Effector CD8-positive, alpha-beta T cell (primary cell): ENCODE data around the gene PSMD2.
A peak's percentile ranks its signal among the peaks of the same experiment; 100 is the strongest.
"Not testable (repeated sequence)": the region's sequence is repeated elsewhere in the genome, so short reads cannot be mapped to it uniquely, and the experiment has no call there.

Experiments used
- DNase-seq: peaks from one replicate; lab custom pipeline; 2025; lab: John Stamatoyannopoulos, UW
- total RNA-seq, 4 experiments: gene quantifications; one replicate each; lab custom pipeline; 2026; lab: John Stamatoyannopoulos, UW

Gene PSMD2
- total RNA-seq, result 177 to 252 (median 196) reads per million in 4 experiments

DNA sequence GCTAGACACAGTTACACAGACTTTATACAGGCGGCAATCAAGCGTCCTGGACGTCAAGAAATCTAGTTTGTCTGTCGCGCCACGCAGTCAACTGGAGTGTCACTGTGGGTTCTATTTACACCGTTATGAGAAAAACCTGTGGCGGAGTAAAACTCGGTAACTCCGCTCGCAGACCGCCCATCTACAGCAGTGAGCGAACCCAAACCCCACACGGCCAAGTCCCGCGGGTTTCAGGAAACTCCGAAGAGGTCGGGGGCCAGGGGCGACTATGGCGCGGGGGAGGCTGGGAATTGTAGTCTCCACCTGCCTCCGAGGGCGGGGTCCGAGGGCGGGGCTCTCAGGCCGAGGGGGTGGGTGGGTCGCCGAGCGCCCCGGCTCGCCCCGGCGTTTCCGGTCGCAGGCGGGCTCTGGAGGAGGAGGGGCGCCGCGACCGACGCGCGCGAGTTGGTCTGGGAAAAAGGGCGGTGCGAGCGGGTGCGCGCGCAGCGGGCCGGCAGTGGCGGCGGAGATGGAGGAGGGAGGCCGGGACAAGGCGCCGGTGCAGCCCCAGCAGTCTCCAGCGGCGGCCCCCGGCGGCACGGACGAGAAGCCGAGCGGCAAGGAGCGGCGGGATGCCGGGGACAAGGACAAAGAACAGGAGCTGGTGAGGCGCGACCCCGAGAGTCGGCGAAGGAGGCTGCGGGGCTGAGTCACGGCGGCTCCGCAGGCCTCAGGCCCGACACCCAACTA lies at the start of gene PSMD2:
TSS of gene PSMD2 (plus strand) at position 483 of the 729 bp plus-strand sequence. CDS start at position 509, 26 bp downstream.
- DNase-seq, result peak; percentile 97

GRCh38 chr3:184249412-184250166 lies 49.5 kb upstream of the PSMD2 start, which contains the start of gene EEF1AKMT4:
Gene EEF1AKMT4 (plus strand): TSS chr3:184249672. CDS start chr3:184249695, 23 bp downstream.
- DNase-seq, result peak; percentile 88

GRCh38 chr3:184250167-184250828 lies 48.7 kb upstream of the PSMD2 start:
- peak; percentile 83 for DNase-seq

DNA sequence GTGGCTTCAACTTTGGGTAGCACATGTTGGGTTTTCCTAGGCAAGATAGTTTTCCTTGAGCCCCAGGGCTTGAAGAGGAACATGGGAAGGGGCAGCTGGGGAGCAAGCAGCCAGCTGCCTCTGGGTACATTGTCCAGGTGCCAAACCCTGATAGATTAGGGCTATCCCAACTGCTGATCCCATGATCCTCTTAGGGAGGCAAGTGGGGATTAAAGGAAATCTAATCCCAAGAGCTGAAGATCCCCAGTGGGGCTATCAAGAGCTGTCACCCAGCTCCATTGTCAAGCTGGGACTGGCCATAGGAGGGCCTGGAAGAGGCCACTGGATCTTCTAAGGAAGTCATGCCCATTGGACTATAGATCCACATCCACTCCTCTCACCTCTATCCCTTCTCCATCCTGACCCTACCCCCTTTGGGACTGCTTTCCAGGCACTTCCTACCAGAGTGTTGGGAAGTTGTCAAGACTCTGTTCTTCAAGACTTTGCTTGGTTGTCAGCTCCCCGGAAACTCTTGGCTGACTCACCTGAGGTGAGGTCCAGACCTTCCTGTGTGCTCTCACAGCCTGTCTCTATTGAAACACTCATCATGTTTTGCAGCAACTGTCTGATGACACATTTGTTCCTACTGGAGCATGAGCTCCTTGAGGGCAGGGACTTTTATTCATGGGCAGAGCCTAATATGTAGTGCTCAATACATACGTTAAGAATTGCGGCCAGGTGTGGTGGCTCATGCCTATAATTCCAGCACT lies 43.6 kb upstream of the PSMD2 start:
- DNase-seq, result no peak

- no peak for DNase-seq
Measured at GRCh38 chr3:184257083-184257915, 41.7 kb upstream of the PSMD2 start.

DNA sequence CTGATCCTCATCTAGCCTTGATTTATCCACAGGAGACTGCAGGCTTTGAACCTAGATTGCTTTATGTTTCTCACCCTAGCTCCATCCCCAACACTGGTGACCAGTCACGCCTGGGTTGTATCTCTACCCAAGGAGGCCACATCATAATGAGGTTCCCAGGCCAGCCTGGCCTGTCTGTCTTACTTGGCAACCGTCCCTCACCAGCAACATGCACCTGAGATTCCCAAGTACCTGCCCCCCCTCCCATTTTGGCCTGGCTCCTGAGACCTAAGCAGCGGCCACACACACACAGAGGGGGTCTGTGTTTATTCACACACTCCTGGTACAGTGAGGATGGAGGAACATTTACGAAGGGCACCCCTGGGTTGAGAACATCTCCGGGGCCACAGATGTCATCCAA lies 40.1 kb upstream of the PSMD2 start:
- DNase-seq, result no peak

DNA sequence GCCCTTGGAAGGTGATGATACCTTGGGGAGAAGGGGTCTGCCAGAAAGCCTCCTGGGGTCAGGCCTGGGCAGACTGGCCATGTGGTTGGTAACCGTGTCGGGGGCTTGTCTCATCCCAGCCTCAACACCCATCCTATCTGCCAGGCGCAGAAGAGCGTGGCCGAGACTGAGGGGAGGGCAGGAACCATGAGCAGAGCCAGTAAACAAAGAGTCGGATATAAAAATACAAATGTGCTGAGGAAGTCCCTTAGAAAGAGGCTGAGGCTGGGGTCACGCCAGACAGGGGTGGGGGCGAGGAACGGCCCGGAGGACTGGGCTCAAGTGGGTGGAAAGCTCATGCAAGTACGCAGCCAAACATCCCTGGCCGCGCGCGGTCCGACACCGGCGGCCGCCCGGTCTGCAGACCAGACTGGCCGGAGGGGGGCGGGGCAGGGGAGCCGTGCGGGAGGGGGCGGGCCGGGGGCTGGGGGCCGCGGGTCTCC lies 39.6 kb upstream of the PSMD2 start:
- DNase-seq, result no peak

GRCh38 chr3:184259878-184260723 lies 38.9 kb upstream of the PSMD2 start:
- DNase-seq, result no peak

DNA sequence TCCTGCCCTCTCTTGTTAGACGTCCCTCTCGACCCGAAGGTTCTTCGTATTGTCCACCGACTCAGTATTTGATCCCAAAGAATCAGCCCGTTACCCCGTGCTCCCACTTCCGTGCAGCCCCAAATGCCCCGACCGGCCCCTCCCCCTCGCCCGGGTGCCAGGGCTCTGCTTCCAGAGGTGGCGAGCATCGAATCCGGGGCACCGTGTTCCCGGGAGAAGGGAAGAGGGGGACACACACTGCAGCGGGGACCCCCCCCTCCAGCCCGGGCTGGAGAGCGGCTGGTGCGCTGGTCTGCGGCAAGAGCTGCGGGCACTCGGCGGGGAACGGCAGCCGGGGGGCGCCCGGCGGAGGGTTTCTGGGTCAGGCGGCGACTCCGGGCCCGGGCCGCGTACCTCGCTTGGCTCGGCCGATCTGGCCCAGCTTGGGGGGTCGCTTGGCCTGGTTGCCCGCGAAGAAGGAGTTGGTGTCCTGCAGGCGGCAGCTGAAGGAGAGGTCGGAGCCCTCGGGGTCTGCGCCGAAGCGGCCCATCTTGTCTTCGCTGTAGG lies 38.2 kb upstream of the PSMD2 start:
- DNase-seq, result no peak

GRCh38 chr3:184261270-184261853 lies 37.7 kb upstream of the PSMD2 start, which contains the start of gene CAMK2N2:
Gene CAMK2N2 (minus strand): TSS chr3:184261553. CDS start chr3:184261285, 268 bp downstream.
- DNase-seq, result peak; percentile 12

- no peak for DNase-seq
Measured at GRCh38 chr3:184261854-184262763, 36.9 kb upstream of the PSMD2 start.

- DNase-seq, result no peak
Measured at GRCh38 chr3:184262764-184263179, 36.3 kb upstream of the PSMD2 start.

DNA sequence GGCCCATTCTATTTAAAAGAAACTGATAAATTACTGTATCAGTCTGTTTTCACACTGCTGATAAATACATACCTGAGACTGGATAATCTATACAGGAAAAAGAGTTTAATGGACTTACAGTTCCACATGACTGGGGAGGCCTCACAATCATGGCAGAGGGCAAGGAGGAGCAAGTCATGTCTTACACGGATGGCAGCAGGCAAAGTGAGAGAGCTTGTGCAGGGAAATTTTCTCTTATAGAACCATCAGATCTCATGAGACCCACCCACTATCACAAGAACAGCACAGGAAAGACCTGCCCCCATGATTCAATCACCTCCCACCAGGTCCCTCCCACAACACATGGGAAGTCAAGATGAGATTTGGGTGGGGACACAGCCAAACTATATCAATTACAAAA lies 31.8 kb upstream of the PSMD2 start:
- DNase-seq, result not testable (repeated sequence)

- no peak for DNase-seq
Measured at GRCh38 chr3:184272269-184272668, 26.8 kb upstream of the PSMD2 start.

GRCh38 chr3:184275381-184275701 lies 23.7 kb upstream of the PSMD2 start:
- no peak for DNase-seq

GRCh38 chr3:184275961-184276910 lies 22.8 kb upstream of the PSMD2 start, which contains the start of gene ECE2:
Gene ECE2 (plus strand): TSS chr3:184276022. CDS start chr3:184276154, 132 bp downstream.
- no peak for DNase-seq

GRCh38 chr3:184277366-184277765 lies 21.7 kb upstream of the PSMD2 start:
- DNase-seq, result no peak
